Epidermal melanocyte (primary cell): ENCODE results near the gene PLCD3.

Source experiments
- DNase-seq: peaks from one replicate; pipeline ENCODE4 v3.0.0; 2011; ENCODE audit warnings: low spot score; ENCODE audit not compliant: insufficient read length

PLCD3 gene

DNA sequence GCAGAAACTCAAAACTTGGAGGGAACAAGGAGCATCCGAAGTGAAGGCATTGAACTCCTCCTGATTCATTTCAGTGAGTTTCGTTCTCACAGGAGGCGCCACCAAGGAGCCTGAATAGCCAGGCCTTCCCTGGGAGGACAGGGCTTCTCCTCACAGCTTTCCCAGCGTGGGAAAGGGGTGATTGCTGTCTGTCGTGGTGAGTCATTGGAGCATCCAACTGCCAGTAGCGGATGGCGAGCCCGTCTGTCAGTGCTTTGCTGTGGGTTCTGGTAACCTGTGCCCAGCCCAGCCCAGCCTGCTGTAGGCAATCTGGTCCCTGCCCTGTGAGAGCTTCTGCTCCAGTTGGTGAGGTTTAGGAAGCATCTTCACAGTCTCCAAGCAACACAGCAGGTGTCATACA is 28.3 kb downstream of the PLCD3 start:
- no peak for DNase-seq

DNA sequence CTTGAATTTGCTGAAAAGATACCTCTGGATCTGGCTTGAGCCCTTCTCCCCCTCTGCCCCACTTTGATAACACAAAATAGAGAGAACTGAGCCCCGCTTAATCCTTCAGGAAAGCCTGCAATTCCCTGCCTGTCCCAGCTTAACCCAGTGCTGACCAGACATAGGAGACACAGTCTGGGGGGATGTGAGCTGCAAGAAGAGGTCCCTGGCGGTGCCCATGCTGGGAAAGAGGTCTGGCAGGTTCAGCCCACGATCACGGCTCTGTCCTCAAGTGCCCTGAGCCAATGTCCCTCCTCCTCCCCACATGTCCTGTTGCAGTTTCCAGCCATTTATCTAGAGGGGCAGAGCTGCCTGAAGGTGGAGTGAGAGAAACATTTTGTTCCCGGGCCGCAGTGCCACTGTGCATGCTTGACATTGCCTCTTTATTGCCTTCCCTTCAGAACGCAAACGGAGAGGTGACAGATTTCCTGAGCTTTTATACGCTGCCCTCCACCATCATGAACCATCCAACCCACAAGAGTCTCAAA is 29.0 kb downstream of the PLCD3 start:
- DNase-seq = no peak

DNA sequence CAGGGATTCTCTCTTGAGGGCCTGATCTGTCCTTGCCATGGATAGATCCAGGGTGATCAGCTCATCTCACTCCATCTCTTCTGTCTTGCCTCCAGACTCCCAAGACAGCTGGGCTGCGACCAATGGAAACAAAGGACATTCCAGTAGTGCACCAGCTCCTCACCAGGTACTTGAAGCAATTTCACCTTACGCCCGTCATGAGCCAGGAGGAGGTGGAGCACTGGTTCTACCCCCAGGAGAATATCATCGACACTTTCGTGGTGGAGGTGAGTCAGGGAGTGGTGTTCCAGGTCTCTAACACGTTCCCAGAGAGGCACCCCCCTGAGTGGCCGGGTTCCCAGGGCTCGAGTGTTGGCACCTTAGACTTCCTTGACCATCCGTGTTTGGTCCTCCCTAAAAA is 29.5 kb downstream of the PLCD3 start:
- no peak for DNase-seq

DNA sequence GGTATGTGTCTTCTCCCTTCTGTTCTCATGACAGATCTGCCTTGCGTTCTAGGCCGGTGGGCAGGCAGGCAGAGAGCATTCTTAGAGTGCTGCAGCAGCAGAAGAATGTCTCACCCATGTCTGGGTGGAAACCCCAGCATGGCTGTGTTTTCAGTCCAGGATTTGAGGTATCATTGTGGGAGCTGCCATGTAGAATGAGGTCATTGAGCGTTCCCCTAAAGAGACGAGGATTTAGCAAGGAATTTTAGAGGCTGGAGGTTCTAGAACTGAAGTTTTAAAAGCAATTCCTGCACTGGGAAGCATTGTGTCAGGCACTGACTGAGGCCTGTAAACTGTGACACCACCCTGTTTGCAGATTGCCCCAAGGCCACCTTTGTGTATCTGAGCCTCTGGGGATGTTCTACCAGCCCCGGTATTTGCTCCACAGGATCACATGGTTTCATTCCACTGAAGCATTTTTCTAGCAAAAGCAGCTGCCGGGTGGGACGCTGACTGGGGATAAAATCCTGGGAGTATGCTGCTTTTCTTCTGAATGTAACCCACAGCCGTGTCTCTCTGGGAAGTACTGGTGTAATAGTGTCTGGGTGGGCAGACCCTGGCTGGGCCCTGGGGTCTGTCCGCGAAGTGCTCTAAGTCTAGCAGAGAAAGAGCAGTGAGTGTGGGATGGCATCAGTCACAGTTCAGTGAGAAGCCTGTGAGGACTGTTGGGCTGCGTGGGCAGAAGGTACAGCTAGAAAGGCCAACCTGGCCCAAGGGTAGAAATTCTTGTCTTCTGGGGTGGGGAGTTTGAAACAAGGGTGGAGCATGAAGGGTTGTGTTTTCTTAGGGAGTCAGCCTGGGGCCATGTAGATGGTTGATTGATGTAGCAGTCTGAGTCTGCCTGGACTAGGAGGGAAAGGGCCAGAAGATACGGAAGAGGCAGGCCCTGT is 30.2 kb downstream of the PLCD3 start:
- DNase-seq = peak; percentile 87

DNA sequence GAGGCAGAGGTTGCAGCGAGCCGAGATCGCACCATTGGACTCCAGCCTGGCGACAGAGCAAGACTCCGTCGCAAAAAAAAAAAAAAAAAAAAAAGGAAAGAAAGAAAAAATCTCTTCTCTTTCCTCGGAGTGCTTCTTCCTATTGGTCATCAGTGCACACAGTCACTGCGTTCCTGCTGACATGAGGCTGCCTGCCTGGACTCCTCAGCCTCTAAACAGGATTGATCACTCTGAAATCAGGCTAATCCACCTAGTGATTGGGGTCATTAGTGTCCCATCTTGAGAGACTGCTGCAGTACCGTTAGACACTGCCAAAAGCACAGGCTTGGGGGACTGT is 30.8 kb downstream of the PLCD3 start:
- no peak for DNase-seq

DNA sequence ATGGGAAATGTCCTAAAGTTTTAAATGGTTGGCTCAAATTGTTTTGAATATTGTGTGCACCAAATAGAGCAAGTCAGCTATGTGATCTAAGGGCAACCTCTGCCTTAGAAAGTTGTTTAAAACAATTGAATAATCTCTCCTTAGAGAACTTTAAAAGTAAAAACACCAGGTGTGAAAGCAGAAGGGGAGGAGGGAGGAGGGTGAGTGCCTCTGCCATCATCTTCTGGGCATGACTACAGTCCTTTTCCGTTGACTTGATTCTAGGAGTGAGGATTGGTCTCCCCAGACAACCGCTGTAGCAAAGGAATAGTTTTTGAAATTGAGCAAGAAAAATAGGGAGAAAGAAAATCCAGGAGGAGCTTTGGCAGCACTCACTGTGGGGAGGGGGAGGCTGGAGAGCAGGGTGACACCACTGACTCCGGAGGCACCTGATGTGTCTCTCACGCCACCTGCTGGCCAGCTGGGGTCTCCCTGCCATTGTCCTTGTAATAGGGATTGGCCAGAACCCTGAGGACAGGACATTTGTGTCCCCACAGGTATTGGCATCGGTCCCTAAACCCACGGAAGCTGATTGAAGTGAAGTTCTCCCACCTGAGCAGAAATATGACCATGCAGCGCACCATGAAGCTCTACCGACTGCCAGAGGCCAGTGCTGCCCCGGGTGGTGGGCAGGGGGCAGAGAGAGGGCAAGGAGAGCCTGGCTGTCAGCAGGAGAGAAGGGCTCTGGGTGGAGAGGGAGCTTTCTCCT is 33.3 kb downstream of the PLCD3 start:
- DNase-seq = peak; percentile 77

DNA sequence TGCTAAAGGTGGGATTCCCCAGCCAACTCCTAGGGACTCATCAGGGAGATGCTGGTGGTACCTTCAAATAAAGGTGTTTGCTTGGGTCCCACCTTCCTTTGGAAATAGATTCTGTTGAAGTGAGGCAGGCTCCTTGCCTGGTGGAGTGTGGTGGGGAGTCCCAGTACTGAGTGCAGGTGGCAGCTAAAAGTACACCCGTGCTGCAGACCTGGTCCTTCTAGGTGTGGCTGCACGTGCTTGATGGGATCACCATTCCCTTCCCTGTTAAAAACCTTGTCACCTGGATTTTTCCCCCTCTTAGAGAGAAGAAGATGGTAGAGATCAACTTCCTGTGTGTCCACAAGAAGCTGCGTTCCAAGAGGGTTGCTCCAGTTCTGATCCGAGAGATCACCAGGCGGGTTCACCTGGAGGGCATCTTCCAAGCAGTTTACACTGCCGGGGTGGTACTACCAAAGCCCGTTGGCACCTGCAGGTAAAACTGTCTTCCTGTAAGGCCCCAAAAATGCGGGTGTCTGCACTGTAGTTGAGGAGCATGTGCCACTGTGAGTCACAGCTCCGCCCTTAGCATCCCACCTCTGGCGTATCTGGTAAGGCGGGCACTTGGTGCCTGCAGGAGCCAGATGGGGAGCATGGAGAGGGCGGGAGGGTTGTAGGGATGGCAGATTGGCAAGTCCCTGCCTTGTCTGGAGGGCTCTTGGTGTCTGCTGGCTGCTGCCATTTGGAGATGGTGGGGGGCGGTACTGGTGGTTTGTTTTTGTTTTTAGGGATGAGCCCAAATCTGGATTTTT is 34.0 kb downstream of the PLCD3 start:
- no peak for DNase-seq

DNA sequence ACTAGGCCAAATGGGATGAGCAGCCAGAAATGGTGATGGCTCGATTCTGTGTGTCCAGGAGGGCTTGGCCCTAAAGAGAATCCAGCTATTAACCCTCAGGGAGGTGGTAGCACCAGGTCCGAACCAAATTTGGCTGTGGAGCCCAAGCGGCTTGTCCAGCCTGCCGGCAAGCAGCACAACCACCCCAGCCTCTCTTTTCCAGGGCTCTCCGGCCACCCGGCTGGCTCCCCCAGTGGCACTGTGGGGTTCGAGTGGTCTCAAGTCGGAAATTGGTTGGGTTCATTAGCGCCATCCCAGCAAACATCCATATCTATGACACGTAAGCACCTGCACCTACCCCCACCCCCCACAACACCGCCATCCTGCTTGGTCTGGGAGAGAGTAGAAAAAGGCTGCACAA is 35.4 kb downstream of the PLCD3 start:
- no peak for DNase-seq

DNA sequence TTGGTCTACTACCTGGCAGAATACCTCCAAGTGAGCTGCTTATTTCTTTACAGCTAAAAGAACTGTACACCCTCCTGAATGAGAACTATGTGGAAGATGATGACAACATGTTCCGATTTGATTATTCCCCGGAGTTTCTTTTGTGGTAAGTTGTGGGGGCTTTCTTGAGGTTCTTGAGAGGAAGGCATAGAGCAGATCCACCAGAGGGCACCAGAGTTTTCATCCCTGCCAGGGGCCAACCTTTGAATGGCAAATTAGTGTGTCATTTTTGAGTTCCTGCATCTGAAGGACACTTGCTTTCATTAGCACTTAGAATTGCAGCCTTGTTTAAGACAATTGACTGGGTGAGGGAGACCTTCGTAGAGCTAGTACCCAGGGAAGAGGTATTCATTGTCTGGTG is 36.2 kb downstream of the PLCD3 start:
- no peak for DNase-seq

DNA sequence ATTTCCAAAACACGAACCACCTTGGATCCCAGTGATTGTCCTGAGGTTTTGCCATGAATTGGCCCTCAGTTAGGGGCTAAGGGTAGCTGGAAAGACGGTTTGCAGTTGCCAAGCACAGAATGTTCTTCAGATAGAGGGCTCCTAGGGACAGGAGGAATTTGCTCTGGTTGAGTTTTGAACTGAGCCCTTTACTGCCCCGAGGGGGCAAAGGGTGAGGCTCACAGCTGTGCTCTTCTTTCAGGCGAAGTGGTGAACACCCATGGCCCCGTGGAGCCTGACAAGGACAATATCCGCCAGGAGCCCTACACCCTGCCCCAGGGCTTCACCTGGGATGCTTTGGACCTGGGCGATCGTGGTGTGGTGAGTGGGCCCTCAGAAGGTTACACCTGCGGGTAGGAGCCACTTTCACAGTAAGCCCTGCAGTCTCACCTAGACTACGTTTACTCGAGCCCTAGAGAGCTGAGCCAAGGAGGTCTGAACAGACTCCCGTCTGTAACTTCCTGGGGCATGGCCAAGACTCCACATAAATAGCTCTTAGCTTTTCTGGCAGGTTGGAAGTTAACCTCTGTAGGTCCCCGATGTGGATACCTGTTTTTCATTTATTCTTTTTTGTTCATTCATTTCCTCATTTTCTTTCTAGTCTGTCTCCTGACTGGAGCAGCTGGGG is 38.7 kb downstream of the PLCD3 start:
- no peak for DNase-seq

DNA sequence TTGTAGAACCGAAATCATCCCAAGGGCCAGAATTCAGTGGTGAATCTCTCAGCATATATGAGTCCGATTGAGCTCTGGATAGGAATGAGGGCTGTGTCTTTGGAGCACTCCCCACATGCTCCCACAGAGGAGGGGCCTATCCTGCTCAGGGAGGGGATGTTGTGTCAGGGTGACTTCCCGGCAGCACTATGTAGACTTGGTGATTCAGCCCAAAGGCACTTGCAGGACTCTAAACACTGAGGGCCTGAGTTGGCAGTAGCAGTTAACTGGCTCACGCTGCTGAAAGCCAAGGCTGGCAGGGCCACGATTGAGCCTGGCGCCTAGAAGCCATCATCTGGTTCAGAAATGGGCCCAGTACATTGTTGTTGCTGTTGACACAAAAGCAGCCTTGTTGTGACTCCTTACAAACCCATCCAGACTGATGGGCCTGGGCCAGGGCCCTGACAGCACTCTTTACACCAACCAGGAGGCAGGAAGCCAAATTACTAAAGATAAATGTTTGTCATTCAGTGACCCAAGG is 39.3 kb downstream of the PLCD3 start:
- peak; percentile 98 for DNase-seq

DNA sequence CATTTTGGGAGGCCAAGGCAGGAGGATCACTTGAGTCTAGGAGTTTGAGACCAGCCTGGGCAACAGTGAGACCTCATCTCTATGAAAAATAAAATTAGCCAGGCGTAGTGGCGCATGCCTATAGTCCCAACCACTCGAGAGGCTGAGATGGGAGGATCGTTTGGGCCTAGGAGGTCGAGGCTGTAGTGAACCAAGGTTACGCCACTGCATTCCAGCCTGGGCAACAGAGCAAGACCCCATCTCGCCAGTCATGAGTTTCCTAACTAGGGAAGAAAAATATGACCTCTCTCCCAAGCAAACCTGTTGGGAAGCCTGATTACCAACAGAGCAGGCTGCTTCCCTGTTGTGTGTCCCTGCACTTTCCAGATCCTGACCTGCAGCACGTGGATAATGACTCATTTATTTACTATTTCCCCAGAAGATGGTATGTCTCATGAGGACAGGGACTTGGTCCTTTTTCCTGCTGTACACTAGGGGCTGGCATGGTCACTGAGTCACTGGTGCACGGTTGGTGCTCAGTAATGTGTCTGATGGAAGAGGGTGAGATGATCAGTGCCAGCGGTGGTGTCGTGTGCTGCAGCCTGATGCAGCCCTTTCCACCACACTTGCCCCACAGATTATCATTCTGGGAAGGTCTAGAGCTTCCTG is 40.4 kb downstream of the PLCD3 start:
- DNase-seq = no peak

DNA sequence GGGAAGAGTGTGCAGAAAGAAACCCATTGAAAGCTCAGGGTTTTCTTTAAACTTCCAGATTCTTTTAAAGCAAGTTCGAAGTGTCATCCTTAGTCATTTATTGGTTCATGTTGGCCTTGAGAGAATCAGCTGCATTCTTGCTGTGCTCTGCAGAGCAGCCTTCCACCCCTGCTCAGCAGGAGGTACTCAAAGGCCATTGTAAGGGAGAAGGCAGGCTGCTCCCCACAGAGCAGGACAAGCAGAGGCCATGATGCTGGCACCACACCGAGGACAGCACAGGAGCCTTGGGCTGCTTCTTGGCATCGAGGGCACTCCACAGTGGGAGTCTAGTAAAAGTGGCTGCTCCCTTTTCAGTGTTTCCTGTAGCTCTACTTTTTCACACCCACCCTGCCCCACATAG is 41.6 kb downstream of the PLCD3 start:
- DNase-seq = no peak

DNA sequence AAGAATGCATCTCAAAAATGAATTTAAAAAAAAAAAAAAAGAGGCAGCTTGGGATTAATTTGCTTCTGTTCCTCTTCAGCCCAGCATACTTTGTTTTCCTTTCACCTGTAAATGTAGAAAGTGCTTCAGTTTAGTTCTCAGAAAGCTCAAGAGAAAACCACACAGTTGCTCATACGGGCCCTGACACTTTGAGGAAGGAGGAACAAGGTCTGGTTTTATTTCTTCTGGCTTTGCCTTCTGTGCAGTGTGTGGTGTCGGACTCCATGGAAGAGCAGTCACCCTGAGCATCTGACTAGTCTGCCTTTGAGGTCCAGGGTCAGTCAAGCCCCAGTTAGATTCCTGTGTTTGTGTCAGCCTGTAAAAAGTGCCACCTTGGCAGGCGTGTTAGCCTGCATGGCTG is 43.6 kb downstream of the PLCD3 start:
- no peak for DNase-seq

DNA sequence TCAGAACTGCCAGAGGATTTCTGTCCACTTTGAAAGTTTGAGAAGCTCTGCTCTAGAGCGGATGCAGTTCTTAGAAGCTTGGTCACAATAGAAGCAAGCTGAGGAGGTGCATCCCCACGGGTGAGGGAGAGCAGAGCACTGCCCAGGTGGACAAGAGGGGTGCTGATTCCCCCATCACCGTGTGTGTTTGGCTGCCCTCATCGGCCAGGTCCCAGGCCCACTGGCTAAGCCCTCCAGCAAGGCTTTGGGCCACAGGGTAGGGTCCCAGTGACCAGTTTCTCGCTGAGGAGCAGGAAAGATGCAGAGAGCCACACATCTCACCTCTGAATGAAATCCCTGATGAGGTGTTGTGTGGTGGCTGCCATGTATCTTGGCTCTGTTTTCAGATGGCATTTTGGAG is 44.3 kb downstream of the PLCD3 start:
- no peak for DNase-seq

DNA sequence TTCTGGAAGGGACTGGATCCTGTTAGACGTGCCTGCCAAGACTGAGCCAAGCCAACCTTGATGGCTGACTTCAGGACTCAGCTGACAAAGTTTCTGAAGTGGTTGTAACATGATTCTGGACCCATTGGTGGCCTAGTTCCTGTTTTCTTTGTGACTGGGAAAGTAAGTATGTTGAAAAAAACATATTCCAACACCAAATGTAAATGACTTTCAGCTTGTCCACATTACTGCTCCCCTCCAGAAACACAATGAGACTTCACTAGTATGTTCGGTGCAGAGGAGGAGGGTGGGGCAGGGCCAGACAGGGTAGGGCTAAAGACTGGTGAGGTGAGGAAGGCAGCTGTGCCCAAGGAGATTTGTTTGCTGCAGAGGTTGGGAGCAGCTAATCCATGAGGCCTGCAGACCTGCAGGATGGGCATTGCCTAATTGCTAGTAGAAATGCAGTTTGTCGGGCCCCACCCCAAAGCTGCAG is 44.8 kb downstream of the PLCD3 start:
- no peak for DNase-seq

DNA sequence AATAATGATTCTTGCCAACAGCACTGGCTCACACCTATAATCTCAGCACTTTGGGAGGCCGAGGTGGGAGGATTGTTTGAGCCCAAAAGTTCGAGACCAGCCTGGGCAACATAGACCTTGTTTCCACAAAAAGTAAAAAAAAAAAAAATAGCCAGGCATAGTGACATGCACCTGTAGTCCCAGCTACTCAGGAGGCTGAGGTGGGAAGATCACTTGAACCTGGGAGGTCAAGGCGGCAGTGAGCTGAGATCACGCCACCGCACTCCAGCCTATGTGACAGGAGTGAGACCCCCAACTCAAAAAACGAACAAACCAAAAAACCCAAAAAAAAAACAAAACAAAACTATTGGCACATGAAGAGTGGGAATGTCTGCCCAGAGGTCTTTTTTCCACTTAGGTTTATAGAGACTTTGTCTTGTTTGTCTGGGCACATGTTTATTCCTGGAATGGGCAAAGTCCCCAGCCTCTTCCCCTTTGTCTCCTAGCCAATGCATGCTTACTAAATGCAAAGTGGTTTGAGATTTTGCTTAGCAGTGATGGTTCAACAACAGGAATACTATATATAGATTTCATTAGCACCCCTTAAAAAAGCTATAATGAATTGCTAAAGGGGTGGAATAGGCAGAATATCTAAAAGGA is 45.3 kb downstream of the PLCD3 start:
- DNase-seq = no peak

DNA sequence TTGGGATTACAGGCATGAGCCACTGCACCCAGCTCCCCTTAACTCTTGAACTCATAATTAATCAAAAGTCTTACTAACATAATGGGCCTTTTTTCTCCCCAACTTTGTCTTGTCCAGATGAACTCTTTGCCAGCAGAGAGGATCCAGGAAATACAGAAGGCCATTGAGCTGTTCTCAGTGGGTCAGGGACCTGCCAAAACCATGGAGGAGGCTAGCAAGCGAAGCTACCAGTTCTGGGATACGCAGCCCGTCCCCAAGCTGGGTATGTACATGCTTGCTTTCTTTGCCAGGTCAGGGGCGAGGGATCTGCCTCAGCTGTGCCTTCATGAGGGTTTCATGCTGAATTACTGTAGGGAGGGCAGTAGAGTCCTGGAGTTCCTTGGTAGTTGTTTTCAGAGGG is 45.9 kb downstream of the PLCD3 start:
- no peak for DNase-seq

DNA sequence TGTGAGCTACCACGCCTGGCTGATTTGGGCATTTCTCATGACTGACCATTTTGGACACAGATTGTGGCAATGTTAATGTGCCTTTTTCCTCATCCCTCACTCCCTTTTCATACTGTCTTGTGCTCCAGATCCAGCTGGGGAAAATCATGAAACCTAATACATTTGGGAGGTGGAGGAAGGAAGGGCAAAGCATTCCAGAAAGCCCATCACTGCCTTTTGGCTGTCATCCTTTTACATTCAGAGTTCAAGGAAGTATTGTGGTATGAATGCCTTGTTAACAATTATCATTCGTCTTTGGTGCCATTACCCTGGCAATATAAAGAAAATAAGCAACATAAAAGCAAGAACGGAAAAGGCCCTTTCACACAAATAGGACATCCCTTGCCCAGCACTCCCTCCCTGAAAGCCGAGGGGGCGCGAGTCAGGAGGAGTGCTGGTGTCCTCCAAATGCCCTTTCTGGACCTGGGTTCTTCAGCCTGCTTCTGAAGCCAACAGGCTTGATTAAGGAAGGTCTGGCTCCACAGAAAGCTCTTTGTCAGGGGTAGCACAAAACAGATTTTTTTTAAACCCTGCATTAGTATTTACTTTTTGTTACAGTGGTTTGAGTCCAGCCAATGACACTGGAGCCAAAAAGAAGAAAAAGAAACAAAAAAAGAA is 51.1 kb downstream of the PLCD3 start:
- DNase-seq = no peak
